ENCODE data around the gene CIDEA. TPM values are rescaled to one million over a fixed set of nuclear protein-coding genes. Genes with fewer than 3 reads are reported as not detected.

The CIDEA gene
- total RNA-seq, 6 donors from 2014 or later: not detected

DNA sequence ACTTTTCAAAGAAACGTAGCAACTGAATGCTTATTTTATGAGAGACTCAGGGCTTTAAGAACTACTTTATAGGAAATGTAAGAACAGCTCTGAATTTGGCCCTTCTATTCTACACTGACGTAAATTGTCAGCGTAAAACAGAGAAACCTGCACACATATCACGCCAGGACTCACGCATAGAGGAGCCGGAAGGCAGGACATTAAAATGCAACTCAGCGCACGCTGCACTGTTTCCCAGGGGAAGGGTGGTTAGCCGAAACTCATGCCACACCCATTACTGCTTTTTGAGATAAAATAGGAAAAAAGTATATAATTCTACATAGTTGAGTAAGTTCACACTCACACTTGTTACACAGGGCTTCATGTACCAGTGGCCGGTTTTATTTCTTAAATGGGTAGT lies 61.3 kb downstream of the CIDEA start:
- ATAC-seq (ENCODE audit: low FRiP score in 2 of 2): peak in 1 of 2 donors; percentile 49
- Histone ChIP-seq H3K4me3 (no peak overlapping the region), H3K9me3 (peaks cover 0 to 9% (median 6%) of the 10 kb centered on the region in 4 donors), H3K36me3 (peaks cover 0 to 82% (median 20%) of the 10 kb centered on the region in 4 donors), H3K4me1 (peaks cover 8 to 29% (median 27%) of the 10 kb centered on the region in 4 donors), H3K27ac (no peak overlapping the region), H3K27me3 (no peaks in the 10 kb centered on the region)
- DNase-seq: no peak
- WGBS, 2 donors: 80 to 81% methylated on average over 10 of the region's 10 CpGs
- TF ChIP-seq POLR2AphosphoS5 (IDR thresholded peaks at IDR 0.05): no peak
- no peak for TF ChIP-seq POLR2A (IDR thresholded peaks at IDR 0.05)

DNA sequence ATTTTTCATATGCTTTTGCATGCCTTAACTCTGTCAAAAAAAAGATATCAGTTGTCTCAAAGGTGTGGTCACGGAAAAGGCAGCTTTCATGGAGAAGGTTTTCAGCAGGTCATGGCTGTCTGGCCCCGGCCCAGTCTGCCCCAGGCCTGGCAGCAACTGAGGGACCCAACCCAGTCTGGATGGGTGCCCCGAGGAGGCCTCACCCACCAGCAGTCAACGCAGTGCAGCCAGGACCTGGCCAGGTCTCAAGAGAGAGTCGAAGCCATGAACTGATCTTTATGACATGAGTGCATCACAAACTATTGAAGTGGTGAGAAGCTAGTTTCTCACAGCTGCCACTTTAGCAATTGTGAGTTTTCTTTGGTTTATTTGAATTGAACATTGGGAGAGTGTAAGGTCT lies 61.8 kb downstream of the CIDEA start:
- Histone ChIP-seq H3K27me3 (no peaks in the 10 kb centered on the region), H3K4me1 (peaks cover 4 to 29% (median 24%) of the 10 kb centered on the region in 4 donors), H3K36me3 (peaks cover 0 to 82% (median 20%) of the 10 kb centered on the region in 4 donors), H3K9me3 (peaks cover 0 to 9% (median 6%) of the 10 kb centered on the region in 4 donors), H3K27ac (no peak overlapping the region), H3K4me3 (no peak overlapping the region)
- no peak for TF ChIP-seq EP300 (IDR thresholded peaks at IDR 0.05)
- TF ChIP-seq POLR2AphosphoS5 (IDR thresholded peaks at IDR 0.05): no peak
- TF ChIP-seq, protein P1, sequence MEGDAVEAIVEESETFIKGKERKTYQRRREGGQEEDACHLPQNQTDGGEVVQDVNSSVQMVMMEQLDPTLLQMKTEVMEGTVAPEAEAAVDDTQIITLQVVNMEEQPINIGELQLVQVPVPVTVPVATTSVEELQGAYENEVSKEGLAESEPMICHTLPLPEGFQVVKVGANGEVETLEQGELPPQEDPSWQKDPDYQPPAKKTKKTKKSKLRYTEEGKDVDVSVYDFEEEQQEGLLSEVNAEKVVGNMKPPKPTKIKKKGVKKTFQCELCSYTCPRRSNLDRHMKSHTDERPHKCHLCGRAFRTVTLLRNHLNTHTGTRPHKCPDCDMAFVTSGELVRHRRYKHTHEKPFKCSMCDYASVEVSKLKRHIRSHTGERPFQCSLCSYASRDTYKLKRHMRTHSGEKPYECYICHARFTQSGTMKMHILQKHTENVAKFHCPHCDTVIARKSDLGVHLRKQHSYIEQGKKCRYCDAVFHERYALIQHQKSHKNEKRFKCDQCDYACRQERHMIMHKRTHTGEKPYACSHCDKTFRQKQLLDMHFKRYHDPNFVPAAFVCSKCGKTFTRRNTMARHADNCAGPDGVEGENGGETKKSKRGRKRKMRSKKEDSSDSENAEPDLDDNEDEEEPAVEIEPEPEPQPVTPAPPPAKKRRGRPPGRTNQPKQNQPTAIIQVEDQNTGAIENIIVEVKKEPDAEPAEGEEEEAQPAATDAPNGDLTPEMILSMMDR (IDR thresholded peaks at IDR 0.05): no peak
- no peak for TF ChIP-seq POLR2A (IDR thresholded peaks at IDR 0.05)
- DNase-seq (peak in 1 of 2 donors; percentile 67), ATAC-seq (ENCODE audit: low FRiP score in 2 of 2) (peak in 1 of 2 donors; percentile 25)
- WGBS, 2 donors: 65 to 69% methylated on average over 5 of the region's 5 CpGs

DNA sequence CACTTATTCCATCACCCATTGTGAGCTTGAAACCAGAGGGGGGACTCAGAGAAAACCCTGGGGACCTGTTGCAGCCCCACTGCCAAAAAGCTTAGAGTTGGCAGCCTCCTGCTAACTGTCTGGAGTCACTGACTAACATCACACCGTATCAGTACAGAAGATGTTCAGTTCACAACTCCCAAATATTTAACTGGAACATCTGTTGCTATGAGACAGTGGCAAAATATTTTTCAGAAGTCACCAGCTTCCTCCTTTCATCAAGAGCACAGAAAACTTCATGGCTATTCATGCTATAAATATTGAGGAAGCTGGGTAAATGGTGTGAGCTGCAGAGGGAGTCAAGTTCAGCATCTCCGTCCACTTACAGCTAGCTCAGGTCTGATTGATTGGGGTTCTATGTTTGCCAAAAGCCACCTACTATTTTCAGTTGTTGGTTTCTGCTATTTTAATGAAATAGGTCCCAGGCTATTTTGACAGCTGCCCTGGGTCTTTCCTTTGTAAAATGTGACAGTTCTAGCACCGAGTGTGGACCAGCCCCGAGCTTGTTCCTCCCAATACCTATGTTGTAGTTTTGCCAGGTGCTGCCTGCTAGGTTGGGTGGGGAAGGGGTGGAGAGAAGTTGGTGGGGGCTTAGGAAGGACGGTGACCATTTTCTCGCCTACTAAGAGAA lies 63.6 kb downstream of the CIDEA start:
- Histone ChIP-seq H3K9me3 (no peaks in the 10 kb centered on the region), H3K27ac (peak overlapping the region in 2 of 4 donors; percentile 19 to 42), H3K36me3 (peaks cover 0 to 81% (median 14%) of the 10 kb centered on the region in 4 donors), H3K27me3 (no peaks in the 10 kb centered on the region), H3K4me3 (no peak overlapping the region), H3K4me1 (peaks cover 4 to 29% (median 24%) of the 10 kb centered on the region in 4 donors)
- DNase-seq (no peak), ATAC-seq (ENCODE audit: low FRiP score in 2 of 2) (peak; percentile 59 to 82)
- 72 to 73% methylated on average over 6 of the region's 6 CpGs for WGBS, 2 donors
- TF ChIP-seq POLR2A (IDR thresholded peaks at IDR 0.05) (no peak), POLR2AphosphoS5 (IDR thresholded peaks at IDR 0.05) (no peak), EP300 (IDR thresholded peaks at IDR 0.05) (no peak)
- TF ChIP-seq, protein P1 (IDR thresholded peaks at IDR 0.05): no peak

DNA sequence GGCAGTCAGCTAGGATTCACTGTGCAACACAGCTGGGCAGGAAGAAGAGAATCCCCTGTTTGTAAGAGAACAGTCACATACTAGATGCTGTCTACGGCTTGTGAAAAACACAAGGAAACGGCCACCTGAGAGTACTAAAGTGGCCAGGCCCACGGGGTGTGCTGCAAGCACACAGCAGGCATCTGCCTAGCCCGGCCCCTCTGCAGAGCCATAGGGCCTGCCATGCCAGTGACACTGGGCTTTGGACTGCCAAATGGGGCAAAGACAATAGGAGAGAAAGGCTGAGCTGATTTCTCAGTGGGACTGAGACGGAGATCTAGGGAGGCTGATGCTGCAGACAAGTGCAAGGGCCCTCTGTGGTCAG lies 64.2 kb downstream of the CIDEA start:
- H3K27me3 ChIP-seq: no peaks in the 10 kb centered on the region
- H3K4me1 ChIP-seq: peaks cover 4 to 28% (median 24%) of the 10 kb centered on the region in 4 donors
- DNase-seq (no peak), ATAC-seq (ENCODE audit: low FRiP score in 2 of 2) (peak; percentile 1 to 13)
- peak overlapping the region in 1 of 4 donors; percentile 19 for H3K27ac ChIP-seq
- H3K4me3 ChIP-seq: no peak overlapping the region
- 33 to 46% methylated on average over 3 to 5 of the region's 5 CpGs for WGBS, 2 donors
- H3K36me3 ChIP-seq: peaks cover 0 to 82% (median 14%) of the 10 kb centered on the region in 4 donors
- H3K9me3 ChIP-seq: no peaks in the 10 kb centered on the region
- TF ChIP-seq POLR2A (IDR thresholded peaks at IDR 0.05) (no peak), POLR2AphosphoS5 (IDR thresholded peaks at IDR 0.05) (no peak), EP300 (IDR thresholded peaks at IDR 0.05) (no peak)
- TF ChIP-seq, protein P1 (IDR thresholded peaks at IDR 0.05): no peak

DNA sequence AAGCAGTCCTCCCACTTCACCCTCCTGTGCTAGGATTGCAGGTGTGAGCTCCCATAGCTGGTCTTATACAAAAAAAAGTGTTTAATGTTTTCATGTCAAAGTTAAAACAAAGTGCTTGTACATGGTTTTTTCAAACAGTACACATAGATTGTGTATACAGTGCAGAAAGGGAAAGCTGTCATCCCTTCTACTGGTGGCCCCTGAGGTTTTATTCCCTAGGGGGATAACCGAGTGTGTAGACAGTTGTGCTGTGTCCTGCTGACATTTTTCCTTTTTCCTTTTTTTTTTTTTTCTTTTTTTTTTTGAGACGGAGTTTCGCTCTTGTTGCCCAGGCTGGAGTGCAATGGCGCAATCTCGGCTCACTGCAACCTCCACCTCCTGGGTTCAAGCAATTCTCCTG lies 64.7 kb downstream of the CIDEA start:
- DNase-seq: no peak
- TF ChIP-seq EP300 (IDR thresholded peaks at IDR 0.05): no peak
- TF ChIP-seq POLR2AphosphoS5 (IDR thresholded peaks at IDR 0.05): no peak
- no peak for TF ChIP-seq POLR2A (IDR thresholded peaks at IDR 0.05)
- TF ChIP-seq, protein P1 (IDR thresholded peaks at IDR 0.05): no peak
- WGBS, 2 donors: 68 to 80% methylated on average over 5 of the region's 5 CpGs
- Histone ChIP-seq H3K9me3 (no peaks in the 10 kb centered on the region), H3K27ac (no peak overlapping the region), H3K36me3 (peaks cover 0 to 82% (median 11%) of the 10 kb centered on the region in 4 donors), H3K4me1 (peaks cover 4 to 24% (median 22%) of the 10 kb centered on the region in 4 donors), H3K4me3 (no peak overlapping the region), H3K27me3 (no peaks in the 10 kb centered on the region)
- no peak for ATAC-seq (ENCODE audit: low FRiP score in 2 of 2)

Measured in upper lobe of left lung (tissue), 6 donors.